GM19395 (cell line): ENCODE results near the gene KRT24.
"Not testable (repeated sequence)": the region's sequence is repeated elsewhere in the genome, so short reads cannot be mapped to it uniquely, and the experiment has no call there.

Source experiments
- ATAC-seq: cut with Tn5 transposase; IDR thresholded peaks from one replicate; pipeline ENCODE4 v1.9.1; 2021; ENCODE audit warnings: mild to moderate bottlenecking, moderate library complexity; ENCODE audit not compliant: unreplicated experiment

The KRT24 gene

DNA sequence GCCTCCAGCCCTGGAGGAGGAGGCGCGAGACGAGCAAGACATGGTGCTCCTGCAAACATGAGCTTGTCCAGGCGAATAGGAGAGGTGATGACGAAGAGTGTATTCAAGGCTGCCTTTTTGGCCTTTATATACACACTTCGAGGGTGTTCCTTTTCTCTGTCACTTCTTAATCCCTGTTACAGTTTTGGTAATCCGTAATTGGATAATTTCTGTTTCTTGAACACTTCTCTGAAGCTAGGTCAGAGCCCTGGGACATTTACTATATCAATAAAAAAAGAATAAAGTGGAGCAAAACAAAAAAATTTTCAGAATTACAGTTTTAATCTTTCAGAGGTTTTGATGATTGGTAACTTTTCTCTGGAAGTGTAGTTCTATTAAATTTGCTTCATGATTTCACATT, at the start of gene KRT24:
Gene KRT24 (minus strand): TSS at position 101 of the 400 bp plus-strand sequence. CDS start 59 bp downstream, at position 42.
- no peak for ATAC-seq

GRCh38 chr17:40751065-40751464, 47.5 kb upstream of the KRT24 start:
- ATAC-seq = no peak

GRCh38 chr17:40750391-40750790, 46.8 kb upstream of the KRT24 start:
- ATAC-seq = no peak

GRCh38 chr17:40748666-40749065, 45.1 kb upstream of the KRT24 start:
- not testable (repeated sequence) for ATAC-seq

DNA sequence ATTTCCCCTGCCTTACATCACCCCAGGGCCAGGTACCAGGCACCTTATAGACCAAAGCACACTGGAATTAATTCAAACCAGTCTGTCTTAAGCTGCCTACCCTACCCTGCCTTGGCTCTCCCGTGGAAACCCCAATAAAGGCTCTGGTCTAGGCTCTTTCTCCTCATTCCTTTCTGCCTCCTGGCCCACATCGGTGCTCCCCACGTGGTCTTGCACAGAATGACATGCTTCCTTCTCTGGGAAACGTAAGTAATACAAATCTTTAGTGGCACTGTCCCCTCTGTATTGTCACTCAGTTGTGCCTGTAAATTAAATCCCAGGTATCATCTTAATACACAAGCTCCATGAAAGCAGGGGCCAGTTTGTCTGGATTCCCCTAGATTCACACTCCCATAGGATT, 35.0 kb upstream of the KRT24 start:
- ATAC-seq = no peak

DNA sequence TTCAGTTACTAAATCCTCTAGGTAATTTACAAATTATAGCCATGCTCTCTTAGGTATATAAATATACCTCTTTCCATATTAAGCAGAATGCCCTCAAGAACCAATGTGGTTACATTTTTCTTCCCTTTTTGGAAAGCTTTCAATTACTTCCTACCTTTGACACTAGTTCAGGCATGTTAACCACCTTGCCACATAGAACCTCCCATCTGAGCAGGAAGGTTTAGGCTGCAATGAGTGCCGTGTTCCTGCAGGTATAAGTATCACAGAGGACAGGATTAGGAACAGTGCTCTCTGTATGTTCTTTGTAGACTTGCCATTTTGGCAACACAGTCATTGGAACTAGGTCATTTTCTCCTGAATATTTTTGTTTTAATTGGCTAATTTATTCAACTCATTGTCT, 31.5 kb upstream of the KRT24 start:
- no peak for ATAC-seq

DNA sequence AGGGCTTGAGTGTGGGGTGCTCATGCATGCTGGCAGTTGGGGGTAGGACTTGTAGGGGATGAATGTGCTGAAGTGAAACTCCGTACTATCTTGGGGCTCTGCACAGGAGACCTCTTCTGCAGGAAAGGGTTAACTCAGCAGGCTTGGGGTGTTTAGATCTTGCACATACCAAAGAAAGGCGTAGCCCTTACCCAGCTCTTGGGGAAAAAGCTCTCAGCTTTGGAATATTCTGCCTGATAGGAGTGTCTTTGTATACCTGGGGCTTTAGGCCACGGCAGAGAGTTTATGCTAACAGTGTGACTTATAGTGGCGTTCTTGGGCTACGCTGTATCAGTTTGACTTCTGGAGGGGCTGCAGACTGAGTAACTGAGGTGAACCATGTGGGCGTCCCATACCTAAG, 30.5 kb upstream of the KRT24 start:
- no peak for ATAC-seq

DNA sequence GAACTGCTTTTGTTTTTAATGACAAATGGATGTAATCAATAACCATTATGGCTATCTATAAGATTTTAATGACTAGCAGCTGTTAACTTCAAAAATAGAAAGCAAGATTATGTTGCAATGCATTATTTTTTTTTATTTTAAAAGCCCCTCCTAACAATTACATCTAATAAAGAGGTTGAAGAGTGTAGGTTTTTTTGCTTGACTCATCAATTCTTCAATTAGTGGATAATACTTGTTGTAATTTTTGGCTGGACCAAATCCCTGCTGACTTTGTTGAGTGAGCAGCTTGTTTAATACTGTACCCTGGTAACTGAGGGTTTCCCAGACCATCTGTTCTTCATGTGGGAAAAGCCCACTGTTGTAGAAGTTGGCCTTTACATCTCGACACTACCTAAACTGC, 27.4 kb upstream of the KRT24 start:
- ATAC-seq = no peak

- ATAC-seq = no peak
These were observed 24.1 kb upstream of the KRT24 start for GRCh38 chr17:40727447-40728231.

GRCh38 chr17:40726919-40727318, 23.4 kb upstream of the KRT24 start:
- ATAC-seq = no peak

- no peak for ATAC-seq
These were observed 21.1 kb upstream of the KRT24 start for GRCh38 chr17:40724656-40725055.

DNA sequence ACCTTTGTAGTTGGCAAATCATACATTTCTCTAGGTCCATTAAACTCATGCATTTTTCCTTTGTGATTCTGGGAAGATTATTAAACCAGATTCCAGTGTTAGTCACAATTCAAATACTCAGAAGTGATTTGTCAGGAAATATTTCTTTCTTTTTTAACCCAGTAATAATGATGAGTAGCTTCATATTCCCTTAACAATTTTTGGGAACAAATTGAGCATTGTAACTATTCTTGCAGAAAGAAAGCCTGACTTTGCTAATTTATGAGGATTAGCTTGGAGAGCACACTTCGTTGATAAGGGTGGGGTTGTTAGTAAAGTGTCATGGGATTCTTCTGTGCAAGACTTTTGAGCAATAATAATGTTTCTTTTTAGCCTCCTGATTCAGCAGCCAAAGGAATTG, 18.7 kb upstream of the KRT24 start:
- ATAC-seq = no peak

GRCh38 chr17:40720899-40721298, 17.3 kb upstream of the KRT24 start:
- no peak for ATAC-seq

GRCh38 chr17:40718930-40719329, 15.4 kb upstream of the KRT24 start:
- no peak for ATAC-seq

DNA sequence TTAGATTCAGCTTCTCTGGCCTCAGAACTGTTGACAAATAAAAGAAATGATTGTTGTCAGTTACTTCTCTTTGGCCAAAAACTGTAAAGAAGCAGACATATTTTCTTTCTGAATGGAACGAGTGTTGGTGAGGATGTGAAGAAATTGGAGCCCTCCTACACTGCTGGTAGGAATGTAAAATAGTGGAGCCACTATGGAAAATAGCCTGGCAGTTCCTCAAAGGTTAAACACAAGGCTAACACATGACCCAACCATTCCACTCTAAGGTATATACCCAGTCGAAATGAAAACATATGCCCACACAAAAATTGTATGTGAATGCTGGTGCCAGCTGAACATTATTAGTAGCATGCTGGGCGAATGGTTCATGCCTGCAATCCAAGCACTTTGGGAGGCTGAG, 14.2 kb upstream of the KRT24 start:
- ATAC-seq = no peak

DNA sequence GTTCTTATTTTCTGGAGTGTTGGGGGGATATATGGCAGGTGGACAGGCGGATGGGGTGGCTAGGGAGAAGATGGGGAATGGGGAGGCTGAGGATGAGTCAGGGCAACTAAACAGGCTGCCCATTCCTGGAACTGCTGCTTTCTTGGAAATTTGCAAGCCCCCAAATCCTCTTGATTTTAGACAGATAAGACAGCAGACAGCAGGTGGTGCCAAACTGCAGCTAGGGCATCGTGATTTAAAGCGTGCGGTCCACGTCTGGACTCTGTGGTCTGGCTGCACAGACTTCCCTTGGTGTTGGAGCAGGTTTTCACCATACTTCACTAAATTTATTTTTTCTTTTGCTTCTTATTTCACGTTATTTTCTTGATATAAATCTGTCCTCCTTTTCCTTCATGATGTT, 10.9 kb upstream of the KRT24 start:
- no peak for ATAC-seq

DNA sequence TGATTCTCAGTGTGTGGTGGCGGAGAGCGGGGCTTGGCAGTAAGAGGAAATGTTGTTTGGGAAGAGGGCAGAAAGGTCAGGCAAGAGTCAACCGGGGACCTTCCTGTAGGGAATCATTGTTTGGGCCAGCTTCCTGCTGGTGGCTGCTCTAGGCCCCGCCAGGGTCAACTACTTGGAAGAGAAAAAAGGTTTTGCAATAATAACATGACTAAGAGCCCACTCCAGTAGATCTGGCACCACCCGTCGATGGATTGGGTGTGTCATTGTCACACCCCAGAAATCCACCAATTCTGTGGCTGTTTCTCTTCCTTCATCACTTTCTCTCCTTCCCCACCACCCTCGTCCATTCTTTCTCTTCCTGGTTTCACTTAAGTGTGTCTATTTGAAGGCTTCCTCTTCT, 4.2 kb upstream of the KRT24 start:
- ATAC-seq = no peak

DNA sequence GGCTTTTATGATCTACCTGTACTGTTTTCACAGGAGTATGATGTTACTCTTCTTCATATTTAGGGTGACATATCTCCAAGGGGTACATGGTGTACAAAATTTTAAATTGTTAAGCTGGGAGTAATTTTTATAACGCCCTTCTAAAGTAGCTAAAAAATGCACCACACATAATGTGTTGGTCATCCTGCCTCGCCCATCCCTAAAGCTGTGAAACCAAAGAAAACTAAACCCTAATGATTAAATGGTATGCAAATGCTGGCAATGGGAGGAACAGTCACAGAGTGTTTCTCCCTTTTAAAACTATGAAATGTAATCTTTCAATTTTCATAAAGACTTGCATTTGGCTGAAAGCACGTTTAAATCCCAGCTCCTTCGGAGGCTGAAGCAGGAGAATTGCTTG, 2.0 kb upstream of the KRT24 start:
- ATAC-seq = no peak

GRCh38 chr17:40702271-40702670, 1.3 kb downstream of the KRT24 start:
- ATAC-seq = no peak

- no peak for ATAC-seq
These were observed 3.7 kb downstream of the KRT24 start for GRCh38 chr17:40699853-40700252.

DNA sequence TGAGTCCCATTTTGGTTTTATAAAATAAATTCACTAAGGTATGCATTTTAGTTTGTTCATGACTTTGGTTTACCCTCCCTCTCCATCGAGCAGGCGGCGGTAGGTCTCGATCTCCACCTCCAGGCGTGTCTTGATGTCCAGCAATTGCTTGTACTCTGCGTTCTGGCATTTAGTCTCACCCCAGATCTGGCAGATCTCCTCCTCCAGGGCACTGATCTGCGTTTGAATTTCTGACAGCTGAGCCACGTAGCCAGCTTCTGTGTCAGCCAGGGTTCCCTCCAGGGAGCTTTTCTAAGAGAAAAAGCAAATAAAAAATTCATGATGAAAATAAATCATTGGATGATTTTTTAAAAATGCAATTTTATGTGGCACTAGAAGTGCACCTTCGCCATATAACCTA, 4.2 kb downstream of the KRT24 start:
- ATAC-seq = no peak

- ATAC-seq = no peak
These were observed 6.3 kb downstream of the KRT24 start for GRCh38 chr17:40697297-40697696.

DNA sequence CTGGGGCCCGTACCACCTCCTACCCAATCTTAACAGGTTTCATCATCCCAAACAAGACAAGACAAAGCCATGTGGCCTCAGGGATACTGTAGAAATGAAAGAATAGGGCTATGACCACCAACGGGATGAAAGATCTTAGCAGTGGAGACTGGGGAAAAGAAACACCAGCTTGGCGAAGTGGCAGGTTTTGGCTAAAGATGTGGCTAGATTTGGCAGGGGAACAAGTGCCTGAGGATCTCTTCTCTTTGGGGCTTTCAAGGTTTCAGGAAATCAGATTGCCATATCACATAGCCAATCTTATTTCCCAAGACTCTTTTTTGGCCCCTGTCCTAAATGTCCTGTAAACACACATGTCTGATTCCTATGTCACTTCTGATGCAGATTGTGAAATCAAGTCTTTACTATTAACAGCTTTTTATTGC, 6.9 kb downstream of the KRT24 start:
- ATAC-seq = no peak
